SK-N-MC (cell line): ENCODE measurements around the gene C2CD5.

Experiments
- EZH2 ChIP-seq: fragments of 200-600 bp; sonication (generic); IDR thresholded peaks from one replicate; pipeline ENCODE4 v1.6.1; 2017; ENCODE audit warnings: antibody characterized with exemption
- POLR2AphosphoS5 ChIP-seq: IDR thresholded peaks from 2 replicates; pipeline ENCODE4 v1.6.1; 2012; ENCODE audit warnings: mild to moderate bottlenecking, low read depth, low read length, borderline replicate concordance

- TF ChIP-seq POLR2AphosphoS5 (no peak), EZH2 (no peak)
Measured at GRCh38 chr12:22514875-22515274, 29.5 kb downstream of the C2CD5 start.
